ENCODE data around the gene CC2D1A. TPM values are rescaled to one million over a fixed set of nuclear protein-coding genes. Genes with fewer than 3 reads are reported as not detected.

Gene CC2D1A
- polyA plus RNA-seq, 1 of the 3 experiments (the other 2 are of a cell fraction) = 24.2 TPM

- Histone ChIP-seq H3K27ac (ENCODE audit: low read depth in 2 of 2, low read length in 1 of 2) (no peak overlapping the region; a peak in 1 of 4 replicates), H3K4me3 (ENCODE audit: low read depth in 2 of 2, low read length in 1 of 2) (no peak overlapping the region), H2AFZ (ENCODE audit: low read depth) (no peak overlapping the region), H3K79me2 (ENCODE audit: insufficient read depth) (no peaks in the 10 kb centered on the region), H3K27me3 (ENCODE audit: insufficient read depth) (no peaks in the 10 kb centered on the region), H3K9me2 (no peaks in the 10 kb centered on the region), H3K9ac (no peak overlapping the region), H3K4me2 (no peak overlapping the region), H3K4me1 (ENCODE audit: control insufficient read depth in 1 of 2, insufficient read depth in 2 of 2, low read depth in 1 of 2, low read length in 1 of 2) (peaks cover 0 to 11% of the 10 kb centered on the region in 2 experiments; a peak in 1 of 4 replicates), H4K20me1 (ENCODE audit: insufficient read depth) (no peaks in the 10 kb centered on the region), H3K36me3 (replicated peaks in 1 of 2; ENCODE audit: control insufficient read depth in 1 of 2, insufficient read depth in 2 of 2, low read length in 1 of 2) (no peaks in the 10 kb centered on the region), H3F3A (replicated peaks; ENCODE audit: insufficient read depth) (peaks cover 9% of the 10 kb centered on the region), H3K9me3 (no peaks in the 10 kb centered on the region)
- 82% methylated on average over 29 of the region's 35 CpGs for WGBS (ENCODE audit: low lambda C conversion rate)
- no peak for TF ChIP-seq MAX (IDR thresholded peaks at IDR 0.05; ENCODE audit: low read depth)
- TF ChIP-seq CTCF (IDR thresholded peaks at IDR 0.05) = no peak
- no peak for TF ChIP-seq TCF12 (IDR thresholded peaks at IDR 0.05)
- no peak for TF ChIP-seq RCOR1 (IDR thresholded peaks at IDR 0.05; ENCODE audit: low read length)
- no peak for TF ChIP-seq SMC3 (IDR thresholded peaks at IDR 0.05; ENCODE audit: low read depth, low read length)
- TF ChIP-seq FOSL2 (IDR thresholded peaks at IDR 0.05; ENCODE audit: borderline replicate concordance, low read depth) = no peak
- TF ChIP-seq MXI1 (IDR thresholded peaks at IDR 0.05; ENCODE audit: low read depth, low read length) = no peak
- TF ChIP-seq ZBTB33 (IDR thresholded peaks at IDR 0.05; ENCODE audit: borderline replicate concordance, low read depth) = no peak
- TF ChIP-seq ELF1 (IDR thresholded peaks at IDR 0.05) = no peak
- no peak for TF ChIP-seq FOXM1 (IDR thresholded peaks at IDR 0.05; ENCODE audit: low read depth)
- POLR2A ChIA-PET = no interaction called here
- peak; percentile 49 for DNase-seq
- CTCF ChIA-PET = interaction anchor here (1.4 to 13.8 kb wide), 3 partner anchors 8 to 197 kb away, joined by 3 to 146 read pairs (median 12); partner anchors contain the start of gene MISP3
These were observed 32.0 kb upstream of the CC2D1A start for GRCh38 chr19:13873834-13874515.

- DNase-seq = peak; percentile 18
- no peaks in the 10 kb centered on the region for H4K20me1 ChIP-seq (ENCODE audit: insufficient read depth)
- no peaks in the 10 kb centered on the region for H3K9me3 ChIP-seq
- H3K9ac ChIP-seq = no peak overlapping the region
- H3F3A ChIP-seq (replicated peaks; ENCODE audit: insufficient read depth) = peaks cover 9% of the 10 kb centered on the region
- WGBS (ENCODE audit: low lambda C conversion rate) = 96% methylated on average over 3 of the region's 5 CpGs
- TF ChIP-seq RFX5 (IDR thresholded peaks at IDR 0.05; ENCODE audit: low read length) (no peak), ELF1 (IDR thresholded peaks at IDR 0.05) (no peak), MXI1 (IDR thresholded peaks at IDR 0.05; ENCODE audit: low read depth, low read length) (no peak), GATA2 (CRISPR knock-in tag; IDR thresholded peaks at IDR 0.05) (no peak), TAF1 (IDR thresholded peaks at IDR 0.05; ENCODE audit: borderline replicate concordance, low read depth, low read length) (no peak), FOXM1 (IDR thresholded peaks at IDR 0.05; ENCODE audit: low read depth) (no peak), FOXJ3 (CRISPR knock-in tag; IDR thresholded peaks at IDR 0.05) (no peak), SMC3 (IDR thresholded peaks at IDR 0.05; ENCODE audit: low read depth, low read length) (no peak), SIN3A (IDR thresholded peaks at IDR 0.05; ENCODE audit: borderline replicate concordance, low read depth, low read length) (no peak), USF1 (IDR thresholded peaks at IDR 0.05; ENCODE audit: borderline replicate concordance, low read depth) (no peak)
- no peak overlapping the region for H2AFZ ChIP-seq (ENCODE audit: low read depth)
- H3K79me2 ChIP-seq (ENCODE audit: insufficient read depth) = no peaks in the 10 kb centered on the region
- H3K4me1 ChIP-seq (ENCODE audit: control insufficient read depth in 1 of 2, insufficient read depth in 2 of 2, low read depth in 1 of 2, low read length in 1 of 2) = peaks cover 6 to 17% of the 10 kb centered on the region in 2 experiments; a peak in 3 of 4 replicates
- POLR2A ChIA-PET = interaction anchor here (1.0 to 1.5 kb wide), 2 partner anchors 128 to 198 kb away, joined by 3 to 6 read pairs; a partner anchor contains a TSS
- H3K27ac ChIP-seq (ENCODE audit: low read depth in 2 of 2, low read length in 1 of 2) = no peak overlapping the region
- H3K36me3 ChIP-seq (replicated peaks in 1 of 2; ENCODE audit: control insufficient read depth in 1 of 2, insufficient read depth in 2 of 2, low read length in 1 of 2) = no peaks in the 10 kb centered on the region
- H3K9me2 ChIP-seq = no peaks in the 10 kb centered on the region
- CTCF ChIA-PET = interaction anchor here (1.5 to 13.8 kb wide), 4 partner anchors 184 to 261 kb away, joined by 3 to 146 read pairs (median 22); partner anchors contain the start of genes ASF1B and MISP3
- no peaks in the 10 kb centered on the region for H3K27me3 ChIP-seq (ENCODE audit: insufficient read depth)
- no peak overlapping the region for H3K4me2 ChIP-seq
- no peak overlapping the region for H3K4me3 ChIP-seq (ENCODE audit: low read depth in 2 of 2, low read length in 1 of 2)
These were observed 30.2 kb upstream of the CC2D1A start for GRCh38 chr19:13875824-13876223.
